CD14-positive monocyte (primary cell): ENCODE results near the gene PTPRN2. TPM values are rescaled to one million over a fixed set of nuclear protein-coding genes. Genes with fewer than 3 reads are reported as not detected.

ENCODE experiments used
- DNase-seq, 3 donors: peaks; one replicate each; pipeline ENCODE4 v3.0.0-alpha.2; 2011 to 2022
- H2AFZ ChIP-seq: 2 replicates; pipeline ENCODE4 v1.6.0; 2012; ENCODE audit warnings: mild to moderate bottlenecking, low read depth, low read length, inconsistent platforms; ENCODE audit not compliant: insufficient read depth, poor library complexity, severe bottlenecking
- H3K27ac ChIP-seq, 2 donors: 1 replicate in 1 of 2; 2 replicates in 1 of 2; pipeline ENCODE4 v1.5.1; 2012 to 2013; ENCODE audit warnings: low read length in 2 of 2, control low read depth in 1 of 2, inconsistent platforms in 1 of 2, low read depth in 1 of 2, mild to moderate bottlenecking in 1 of 2
- H3K27me3 ChIP-seq, 2 donors: one replicate each; pipeline versions ENCODE4 v1.6.0 to v1.6.1; 2011 to 2013; ENCODE audit warnings: low read length in 2 of 2; ENCODE audit not compliant: control insufficient read depth in 2 of 2, insufficient read depth in 2 of 2
- H3K36me3 ChIP-seq, 2 donors: replicated peaks in 1 of 2; 1 replicate in 1 of 2; 2 replicates in 1 of 2; pipeline versions ENCODE4 v1.5.1 to v1.6.1; 2012 to 2013; ENCODE audit warnings: low read length in 2 of 2, control low read depth in 1 of 2, inconsistent platforms in 1 of 2, mild to moderate bottlenecking in 1 of 2; ENCODE audit not compliant: insufficient read depth in 2 of 2, control insufficient read depth in 1 of 2
- H3K4me1 ChIP-seq, 2 donors: 1 replicate in 1 of 2; 2 replicates in 1 of 2; pipeline versions ENCODE4 v1.5.1 to v1.6.1; 2012 to 2013; ENCODE audit warnings: low read length in 2 of 2, control low read depth in 1 of 2, inconsistent platforms in 1 of 2, mild to moderate bottlenecking in 1 of 2, moderate library complexity in 1 of 2; ENCODE audit not compliant: insufficient read depth in 2 of 2, control insufficient read depth in 1 of 2
- H3K4me2 ChIP-seq: replicated peaks from 2 replicates; pipeline ENCODE3; 2012; ENCODE audit warnings: low read length, moderate library complexity, mild to moderate bottlenecking; ENCODE audit not compliant: poor library complexity, severe bottlenecking; ENCODE audit errors: extremely low read depth
- H3K4me3 ChIP-seq, 3 experiments: fragments of 200-600 bp in 1 of 3; sonication (generic) in 1 of 3; replicated peaks in 1 of 3; 1 replicate in 2 of 3; 2 replicates in 1 of 3; pipeline ENCODE4 v1.5.1; 2011 to 2013; ENCODE audit warnings: low read length in 3 of 3, mild to moderate bottlenecking in 3 of 3, control low read depth in 2 of 3, low read depth in 2 of 3, inconsistent platforms in 1 of 3, moderate library complexity in 1 of 3
- H3K79me2 ChIP-seq: 2 replicates; pipeline ENCODE4 v1.6.0; 2012; ENCODE audit warnings: mild to moderate bottlenecking, control low read depth, inconsistent platforms, low read length, moderate library complexity; ENCODE audit not compliant: insufficient read depth
- H3K9ac ChIP-seq: 2 replicates; pipeline ENCODE4 v1.6.0; 2017; ENCODE audit warnings: low read length, mild to moderate bottlenecking; ENCODE audit not compliant: insufficient read depth, poor library complexity, severe bottlenecking
- H3K9me3 ChIP-seq, 2 donors: replicated peaks in 1 of 2; 1 replicate in 1 of 2; 2 replicates in 1 of 2; pipeline versions ENCODE4 v1.5.1 to v1.6.1; 2012 to 2013; ENCODE audit warnings: low read length in 2 of 2, control low read depth in 1 of 2; ENCODE audit not compliant: control insufficient read depth in 1 of 2, insufficient read depth in 1 of 2
- H4K20me1 ChIP-seq: 2 replicates; pipeline ENCODE4 v1.6.0; 2012; ENCODE audit warnings: mild to moderate bottlenecking, low read length, control low read depth, moderate library complexity; ENCODE audit not compliant: insufficient read depth
- H3K27ac Mint-ChIP-seq, 7 donors: one replicate each; pipeline ENCODE4 v1.8.0; 2020; ENCODE audit warnings: mild to moderate bottlenecking in 7 of 7, mixed read lengths in 7 of 7, moderate library complexity in 6 of 7, inconsistent platforms in 2 of 7
- H3K27me3 Mint-ChIP-seq, 3 donors: one replicate each; pipeline ENCODE4 v1.8.0; 2021 to 2022; ENCODE audit warnings: low read depth in 3 of 3, mild to moderate bottlenecking in 3 of 3, mixed read lengths in 3 of 3, moderate library complexity in 3 of 3, inconsistent platforms in 1 of 3
- H3K36me3 Mint-ChIP-seq, 2 donors: one replicate each; pipeline ENCODE4 v1.8.0; 2020; ENCODE audit warnings: mixed read lengths in 2 of 2, inconsistent platforms in 1 of 2, mild to moderate bottlenecking in 1 of 2
- H3K4me1 Mint-ChIP-seq: one replicate; pipeline ENCODE4 v1.8.0; 2020; ENCODE audit warnings: mild to moderate bottlenecking, mixed read lengths
- H3K4me3 Mint-ChIP-seq, 2 donors: one replicate each; pipeline ENCODE4 v1.8.0; 2020; ENCODE audit warnings: mild to moderate bottlenecking in 2 of 2, mixed read lengths in 2 of 2, moderate library complexity in 1 of 2
- H3K9me3 Mint-ChIP-seq, 7 donors: one replicate each; pipeline ENCODE4 v1.8.0; 2020 to 2022; ENCODE audit warnings: mixed read lengths in 7 of 7, mild to moderate bottlenecking in 6 of 7, moderate library complexity in 6 of 7, inconsistent platforms in 2 of 7
- WGBS: methylation state at CpG from one replicate; pipeline ENCODE4 v1.1.5; 2013; ENCODE audit warnings: missing lambda C conversion rate; ENCODE audit not compliant: insufficient coverage; 5-methylcytosine and 5-hydroxymethylcytosine counted together
- intact Hi-C, 2 donors: fragments of 100-400 bp; cut with micrococcal nuclease; formaldehyde crosslinking; loops; one replicate each; pipeline versions ENCODE4 v1.15.0 to v1.15.1; 2023
- polyA plus RNA-seq, 3 donors: library from polyadenylated mRNA; depleted of rRNA in 1 of 3; unstranded in 2 of 3; stranded (reverse) in 1 of 3; fragments of 300-500 nt in 2 of 3; fragments of >200 nt in 1 of 3; fragmentation: Illumina TruSeq in 2 of 3; gene quantifications; 1 replicate in 2 of 3; 2 replicates in 1 of 3; pipeline ENCODE4 v1.2.3, GENCODE V29; 2012 to 2021
- TF ChIP-seq, protein P1 (sequence below): fragments of 200-600 bp; IDR thresholded peaks from one replicate; pipeline ENCODE4 v1.8.0; 2022; ENCODE audit warnings: antibody characterized with exemption, mild to moderate bottlenecking

Gene PTPRN2
- polyA plus RNA-seq, 3 donors = 0.25 to 1.4 (median 0.97) TPM

DNA sequence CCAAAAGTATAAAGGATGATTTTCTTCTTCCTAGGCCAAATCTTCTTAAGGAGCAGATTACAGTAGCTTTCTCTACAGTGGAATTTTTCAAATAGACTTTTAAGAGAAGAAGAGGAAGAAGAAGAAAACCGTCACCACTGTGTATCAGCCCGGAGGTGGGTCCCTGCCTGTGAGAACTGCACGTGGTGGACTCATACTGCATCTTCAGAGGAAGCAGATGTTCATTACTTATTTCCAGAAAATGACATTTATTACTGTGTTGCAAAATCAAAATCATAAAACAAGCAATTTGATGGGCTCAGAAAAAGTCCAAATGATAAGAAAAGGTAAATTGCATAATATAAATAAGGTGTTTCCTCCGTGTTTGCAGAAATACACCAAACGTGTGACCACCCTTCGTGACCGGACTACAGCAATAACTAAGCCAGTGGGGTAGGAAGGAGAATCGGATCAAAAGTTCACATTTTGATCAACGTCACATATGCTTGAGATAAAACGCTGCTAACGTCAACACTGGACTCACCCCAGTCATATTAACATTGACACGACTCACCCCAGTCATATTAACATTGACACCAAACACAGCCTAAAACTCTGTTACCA, 179.2 kb downstream of the PTPRN2 start:
- Histone ChIP-seq H3K27me3 (no peaks in the 10 kb centered on the region), H3K4me1 (no peaks in the 10 kb centered on the region), H3K9me3 (no peaks in the 10 kb centered on the region), H2AFZ (no peak overlapping the region), H3K9ac (no peak overlapping the region), H3K36me3 (no peaks in the 10 kb centered on the region), H3K4me3 (no peak overlapping the region), H3K27ac (no peak overlapping the region), H3K4me2 (no peak overlapping the region), H3K79me2 (no peaks in the 10 kb centered on the region), H4K20me1 (no peaks in the 10 kb centered on the region)
- DNase-seq = no peak
- Mint-ChIP-seq H3K27ac (no peak overlapping the region), H3K4me3 (no peak overlapping the region), H3K36me3 (no peaks in the 10 kb centered on the region), H3K4me1 (no peaks in the 10 kb centered on the region), H3K27me3 (peaks cover 0 to 1% (median 0%) of the 10 kb centered on the region in 3 donors), H3K9me3 (no peaks in the 10 kb centered on the region)
- TF ChIP-seq, protein P1, sequence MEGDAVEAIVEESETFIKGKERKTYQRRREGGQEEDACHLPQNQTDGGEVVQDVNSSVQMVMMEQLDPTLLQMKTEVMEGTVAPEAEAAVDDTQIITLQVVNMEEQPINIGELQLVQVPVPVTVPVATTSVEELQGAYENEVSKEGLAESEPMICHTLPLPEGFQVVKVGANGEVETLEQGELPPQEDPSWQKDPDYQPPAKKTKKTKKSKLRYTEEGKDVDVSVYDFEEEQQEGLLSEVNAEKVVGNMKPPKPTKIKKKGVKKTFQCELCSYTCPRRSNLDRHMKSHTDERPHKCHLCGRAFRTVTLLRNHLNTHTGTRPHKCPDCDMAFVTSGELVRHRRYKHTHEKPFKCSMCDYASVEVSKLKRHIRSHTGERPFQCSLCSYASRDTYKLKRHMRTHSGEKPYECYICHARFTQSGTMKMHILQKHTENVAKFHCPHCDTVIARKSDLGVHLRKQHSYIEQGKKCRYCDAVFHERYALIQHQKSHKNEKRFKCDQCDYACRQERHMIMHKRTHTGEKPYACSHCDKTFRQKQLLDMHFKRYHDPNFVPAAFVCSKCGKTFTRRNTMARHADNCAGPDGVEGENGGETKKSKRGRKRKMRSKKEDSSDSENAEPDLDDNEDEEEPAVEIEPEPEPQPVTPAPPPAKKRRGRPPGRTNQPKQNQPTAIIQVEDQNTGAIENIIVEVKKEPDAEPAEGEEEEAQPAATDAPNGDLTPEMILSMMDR = no peak
- intact Hi-C loops = no loop called here
- 5% methylated on average over 7 of the region's 12 CpGs for WGBS

DNA sequence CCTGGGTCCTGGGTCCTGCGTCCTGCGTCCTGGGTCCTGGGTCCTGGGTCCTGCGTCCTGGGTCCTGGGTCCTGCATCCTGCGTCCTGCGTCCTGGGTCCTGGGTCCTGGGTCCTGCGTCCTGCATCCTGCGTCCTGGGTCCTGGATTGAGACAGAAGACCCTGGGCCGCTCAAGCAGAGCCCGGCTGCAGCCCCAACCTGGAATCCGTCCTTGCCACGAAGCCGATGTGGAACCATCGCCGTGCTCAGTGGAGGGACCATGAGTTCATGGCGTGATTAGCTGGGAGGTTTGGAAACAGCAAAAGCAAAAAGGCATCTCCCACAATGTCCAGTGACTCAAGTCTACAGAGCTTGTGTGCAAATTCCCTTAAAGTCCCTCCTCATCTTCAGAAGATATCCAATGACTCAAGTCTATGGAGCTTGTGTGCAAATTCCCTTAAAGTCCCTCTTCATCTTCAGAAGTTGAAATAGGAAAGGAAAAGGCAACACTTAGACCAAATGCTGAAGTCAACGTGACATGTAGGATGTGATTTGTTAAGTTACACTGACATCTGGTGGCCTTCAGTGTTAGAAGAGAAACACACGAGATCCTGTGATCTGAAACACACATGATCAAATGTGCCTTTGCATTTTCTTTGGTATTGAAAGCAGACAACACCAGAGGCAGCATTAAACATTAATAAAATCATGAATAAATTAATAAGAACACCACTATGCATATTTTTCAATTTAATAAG, 179.9 kb downstream of the PTPRN2 start:
- H3K9ac ChIP-seq = no peak overlapping the region
- H3K27me3 Mint-ChIP-seq = peaks cover 0 to 6% (median 0%) of the 10 kb centered on the region in 3 donors

More for the DNA sequence above, 179.9 kb downstream of the PTPRN2 start:
- Histone ChIP-seq H3K27ac (no peak overlapping the region), H3K79me2 (no peaks in the 10 kb centered on the region), H3K9me3 (no peaks in the 10 kb centered on the region), H4K20me1 (no peaks in the 10 kb centered on the region), H3K4me2 (no peak overlapping the region), H3K27me3 (no peaks in the 10 kb centered on the region), H3K4me3 (no peak overlapping the region), H3K36me3 (no peaks in the 10 kb centered on the region), H3K4me1 (no peaks in the 10 kb centered on the region), H2AFZ (no peak overlapping the region)
- no peak overlapping the region for H3K27ac Mint-ChIP-seq
- no peaks in the 10 kb centered on the region for H3K9me3 Mint-ChIP-seq
- intact Hi-C loops = no loop called here
- TF ChIP-seq, protein P1 = no peak
- WGBS = 87% methylated on average over 14 of the region's 17 CpGs
- no peak for DNase-seq
- no peak overlapping the region for H3K4me3 Mint-ChIP-seq
- H3K36me3 Mint-ChIP-seq = no peaks in the 10 kb centered on the region
- no peaks in the 10 kb centered on the region for H3K4me1 Mint-ChIP-seq
